H9 (cell line): ENCODE results near the gene HAGHL. TPM values are rescaled to one million over a fixed set of nuclear protein-coding genes. Genes with fewer than 3 reads are reported as not detected.
A peak's percentile ranks its signal among the peaks of the same experiment; 100 is the strongest.

Experiments
- DNase-seq: peaks from one replicate; pipeline ENCODE4 v3.0.0-alpha.2; 2017
- H2AFZ ChIP-seq: one replicate; pipeline ENCODE4 v1.6.1; 2013; ENCODE audit warnings: mild to moderate bottlenecking, low read length, control low read depth, moderate library complexity
- H2AK5ac ChIP-seq: 2 replicates; pipeline ENCODE4 v1.6.1; 2013; ENCODE audit warnings: low read length, control low read depth, mixed read lengths; ENCODE audit not compliant: insufficient read length
- H2BK120ac ChIP-seq: one replicate; pipeline ENCODE4 v1.6.1; 2013; ENCODE audit warnings: low read depth, mild to moderate bottlenecking, low read length, control low read depth, inconsistent platforms; ENCODE audit not compliant: poor library complexity, severe bottlenecking
- H2BK12ac ChIP-seq: 2 replicates; pipeline ENCODE4 v1.6.1; 2013; ENCODE audit warnings: low read length, control low read depth, mixed read lengths, low read depth; ENCODE audit not compliant: insufficient read length
- H2BK15ac ChIP-seq: 2 replicates; pipeline ENCODE4 v1.6.1; 2013; ENCODE audit warnings: low read depth, low read length, control low read depth
- H2BK20ac ChIP-seq: one replicate; pipeline ENCODE4 v1.6.1; 2013; ENCODE audit warnings: low read depth, mild to moderate bottlenecking, low read length, control low read depth, inconsistent platforms; ENCODE audit not compliant: poor library complexity, severe bottlenecking
- H2BK5ac ChIP-seq: 2 replicates; pipeline ENCODE4 v1.6.1; 2013; ENCODE audit warnings: low read length, control low read depth, mixed read lengths; ENCODE audit not compliant: insufficient read length
- H3K14ac ChIP-seq: 2 replicates; pipeline ENCODE4 v1.6.1; 2013; ENCODE audit warnings: low read length, control low read depth; ENCODE audit not compliant: insufficient read depth
- H3K18ac ChIP-seq: 2 replicates; pipeline ENCODE4 v1.6.1; 2013; ENCODE audit warnings: low read depth, mild to moderate bottlenecking, mixed read lengths, low read length, control low read depth; ENCODE audit not compliant: insufficient read length
- H3K23ac ChIP-seq: 2 replicates; pipeline ENCODE4 v1.6.1; 2013; ENCODE audit warnings: low read length, control low read depth, mixed read lengths, low read depth; ENCODE audit not compliant: insufficient read length
- H3K23me2 ChIP-seq: 2 replicates; pipeline ENCODE4 v1.6.1; 2013; ENCODE audit warnings: low read depth, mild to moderate bottlenecking, mixed read lengths, low read length, control low read depth; ENCODE audit not compliant: insufficient read length, poor library complexity, severe bottlenecking
- H3K27ac ChIP-seq: 2 replicates; pipeline ENCODE4 v1.5.1; 2013; ENCODE audit warnings: low read length, control low read depth, mixed read lengths, low read depth; ENCODE audit not compliant: insufficient read length
- H3K27me3 ChIP-seq: 2 replicates; pipeline ENCODE4 v1.6.1; 2013; ENCODE audit warnings: low read length, control low read depth, inconsistent platforms; ENCODE audit not compliant: insufficient read depth
- H3K4ac ChIP-seq: 2 replicates; pipeline ENCODE4 v1.6.1; 2013; ENCODE audit warnings: low read depth, mild to moderate bottlenecking, control low read depth, inconsistent platforms, low read length, moderate library complexity
- H3K4me1 ChIP-seq: 2 replicates; pipeline ENCODE4 v1.6.1; 2013; ENCODE audit warnings: low read length, control low read depth, inconsistent platforms; ENCODE audit not compliant: insufficient read depth
- H3K4me2 ChIP-seq: 2 replicates; pipeline ENCODE4 v1.6.1; 2013; ENCODE audit warnings: low read length, control low read depth, mixed read lengths; ENCODE audit not compliant: insufficient read length, insufficient read depth
- H3K56ac ChIP-seq: 2 replicates; pipeline ENCODE4 v1.6.1; 2013; ENCODE audit warnings: low read depth, mild to moderate bottlenecking, mixed read lengths, low read length, control low read depth; ENCODE audit not compliant: insufficient read length
- H3K79me1 ChIP-seq: 2 replicates; pipeline ENCODE4 v1.6.1; 2013; ENCODE audit warnings: low read depth, mild to moderate bottlenecking, moderate library complexity, low read length, control low read depth, inconsistent platforms; ENCODE audit not compliant: insufficient read depth, poor library complexity, severe bottlenecking
- H3K79me2 ChIP-seq: 2 replicates; pipeline ENCODE4 v1.6.1; 2013; ENCODE audit warnings: low read length, control low read depth, inconsistent platforms; ENCODE audit not compliant: insufficient read depth
- H3K9ac ChIP-seq: 2 replicates; pipeline ENCODE4 v1.6.1; 2013; ENCODE audit warnings: low read length, control low read depth, mixed read lengths; ENCODE audit not compliant: insufficient read length; ENCODE audit errors: extremely low read depth
- H3K9me3 ChIP-seq: one replicate; pipeline ENCODE4 v1.6.1; 2013; ENCODE audit warnings: low read depth, low read length, inconsistent platforms; ENCODE audit not compliant: control insufficient read depth
- H3T11ph ChIP-seq: one replicate; pipeline ENCODE4 v1.6.1; 2013; ENCODE audit warnings: mild to moderate bottlenecking, low read length, control low read depth, inconsistent platforms
- H4K20me1 ChIP-seq: one replicate; pipeline ENCODE4 v1.6.1; 2013; ENCODE audit not compliant: control insufficient read depth, insufficient read length, insufficient read depth
- H4K5ac ChIP-seq: 2 replicates; pipeline ENCODE4 v1.6.1; 2013; ENCODE audit warnings: low read depth, mild to moderate bottlenecking, mixed read lengths, low read length, control low read depth; ENCODE audit not compliant: insufficient read length
- H4K8ac ChIP-seq: replicated peaks from 2 replicates; pipeline ENCODE4 v1.6.1; 2013; ENCODE audit warnings: low read length, control low read depth, mixed read lengths, low read depth; ENCODE audit not compliant: insufficient read length
- H4K91ac ChIP-seq: 2 replicates; pipeline ENCODE4 v1.6.1; 2013; ENCODE audit warnings: low read depth, mild to moderate bottlenecking, moderate library complexity, mixed read lengths, low read length, control low read depth; ENCODE audit not compliant: insufficient read length
- H3K27ac Mint-ChIP-seq, 3 experiments: 2 replicates in 2 of 3; 3 replicates in 1 of 3; pipeline ENCODE4 v1.8.0; 2020 to 2021; ENCODE audit warnings: mixed read lengths in 3 of 3, mild to moderate bottlenecking in 1 of 3, moderate library complexity in 1 of 3
- H3K27me3 Mint-ChIP-seq: 2 replicates; pipeline ENCODE4 v1.8.0; 2021; ENCODE audit warnings: low read depth, mild to moderate bottlenecking, moderate library complexity, mixed read lengths
- H3K36me3 Mint-ChIP-seq, 3 experiments: 2 replicates in 2 of 3; 3 replicates in 1 of 3; pipeline ENCODE4 v1.8.0; 2020 to 2021; ENCODE audit warnings: low read depth in 3 of 3, mixed read lengths in 3 of 3; ENCODE audit not compliant: insufficient read depth in 1 of 3
- H3K4me1 Mint-ChIP-seq, 2 experiments: 2 replicates each; pipeline ENCODE4 v1.8.0; 2020; ENCODE audit warnings: mixed read lengths in 2 of 2
- H3K4me3 Mint-ChIP-seq, 2 experiments: 2 replicates in 1 of 2; 3 replicates in 1 of 2; pipeline ENCODE4 v1.8.0; 2020 to 2021; ENCODE audit warnings: mild to moderate bottlenecking in 2 of 2, mixed read lengths in 2 of 2, moderate library complexity in 1 of 2
- H3K9me3 Mint-ChIP-seq, 2 experiments: 2 replicates in 1 of 2; 3 replicates in 1 of 2; pipeline ENCODE4 v1.8.0; 2020; ENCODE audit warnings: mild to moderate bottlenecking in 2 of 2, mixed read lengths in 2 of 2, moderate library complexity in 1 of 2
- WGBS: extraction: QIAGEN DNeasy Blood & Tissue Kit; methylation state at CpG from one replicate; pipeline ENCODE4 v1.1.7; 2013; ENCODE audit warnings: missing lambda C conversion rate, low lambda C conversion rate, mixed read lengths; ENCODE audit not compliant: insufficient read length; ENCODE audit errors: extremely low coverage; 5-methylcytosine and 5-hydroxymethylcytosine counted together
- total RNA-seq: library from RNA; stranded (reverse); gene quantifications from 2 replicates; pipeline ENCODE4 v1.2.1, GENCODE V29; 2021
- TF ChIP-seq, protein P1 (sequence below): fragments of 200-600 bp; sonication (generic); conservative IDR thresholded peaks from 3 replicates; pipeline ENCODE4 v1.8.0; 2021; ENCODE audit warnings: antibody characterized with exemption, mild to moderate bottlenecking

Gene HAGHL
- total RNA-seq, 1 experiment from 2014 or later = 25.2 TPM

DNA sequence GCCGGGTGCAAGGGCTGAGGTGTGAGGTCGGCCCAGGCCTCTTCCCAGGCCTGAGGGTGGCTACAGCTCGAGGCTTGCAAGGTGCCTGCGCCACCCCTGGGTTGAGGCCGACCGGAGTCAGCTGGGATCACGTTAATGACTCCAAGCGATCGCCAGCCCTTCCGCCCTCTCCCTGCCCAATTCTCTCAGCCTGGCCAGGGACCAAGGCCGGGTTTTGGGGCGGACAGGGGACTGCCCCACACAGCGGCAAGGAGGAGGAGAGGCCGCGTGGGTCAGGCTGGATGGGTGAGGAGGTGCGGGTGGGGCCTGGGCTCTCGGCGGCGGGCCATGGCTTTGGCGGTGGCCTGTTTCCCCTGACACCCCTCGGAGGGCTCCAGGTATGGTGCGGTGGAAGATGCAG lies 33.5 kb upstream of the HAGHL start:
- Mint-ChIP-seq H3K4me3 (peak overlapping the region; percentile 43 to 72), H3K4me1 (peaks cover 0 to 16% of the 10 kb centered on the region in 2 experiments; a peak in 3 of 4 replicates), H3K36me3 (no peaks in the 10 kb centered on the region), H3K9me3 (no peaks in the 10 kb centered on the region; a peak in 1 of 5 replicates), H3K27ac (no peak overlapping the region; a peak in 1 of 7 replicates), H3K27me3 (peaks cover 71% of the 10 kb centered on the region)
- Histone ChIP-seq H3K27ac (no peak overlapping the region), H2AK5ac (no peak overlapping the region), H3K23me2 (peaks cover 27% of the 10 kb centered on the region), H4K91ac (no peak overlapping the region), H3K23ac (no peak overlapping the region), H3K79me2 (no peaks in the 10 kb centered on the region), H2BK120ac (no peak overlapping the region), H4K5ac (no peak overlapping the region), H3K56ac (no peak overlapping the region), H2AFZ (no peak overlapping the region), H3T11ph (no peak overlapping the region), H3K9ac (no peak overlapping the region), H4K20me1 (no peaks in the 10 kb centered on the region), H3K4me2 (peak overlapping the region; percentile 56), H4K8ac (no peak overlapping the region), H3K14ac (no peak overlapping the region; the same call in 1 of the 2 replicates), H2BK15ac (no peak overlapping the region; the same call in 1 of the 2 replicates), H3K27me3 (peaks cover 11% of the 10 kb centered on the region; the same call in 1 of the 2 replicates), H2BK20ac (no peak overlapping the region), H3K79me1 (no peaks in the 10 kb centered on the region), H3K4ac (no peak overlapping the region), H2BK12ac (no peak overlapping the region), H2BK5ac (no peak overlapping the region), H3K4me1 (no peaks in the 10 kb centered on the region), H3K9me3 (no peaks in the 10 kb centered on the region), H3K18ac (no peak overlapping the region)
- WGBS = no CpG with 5 or more reads among the region's 22 CpGs
- TF ChIP-seq, protein P1, sequence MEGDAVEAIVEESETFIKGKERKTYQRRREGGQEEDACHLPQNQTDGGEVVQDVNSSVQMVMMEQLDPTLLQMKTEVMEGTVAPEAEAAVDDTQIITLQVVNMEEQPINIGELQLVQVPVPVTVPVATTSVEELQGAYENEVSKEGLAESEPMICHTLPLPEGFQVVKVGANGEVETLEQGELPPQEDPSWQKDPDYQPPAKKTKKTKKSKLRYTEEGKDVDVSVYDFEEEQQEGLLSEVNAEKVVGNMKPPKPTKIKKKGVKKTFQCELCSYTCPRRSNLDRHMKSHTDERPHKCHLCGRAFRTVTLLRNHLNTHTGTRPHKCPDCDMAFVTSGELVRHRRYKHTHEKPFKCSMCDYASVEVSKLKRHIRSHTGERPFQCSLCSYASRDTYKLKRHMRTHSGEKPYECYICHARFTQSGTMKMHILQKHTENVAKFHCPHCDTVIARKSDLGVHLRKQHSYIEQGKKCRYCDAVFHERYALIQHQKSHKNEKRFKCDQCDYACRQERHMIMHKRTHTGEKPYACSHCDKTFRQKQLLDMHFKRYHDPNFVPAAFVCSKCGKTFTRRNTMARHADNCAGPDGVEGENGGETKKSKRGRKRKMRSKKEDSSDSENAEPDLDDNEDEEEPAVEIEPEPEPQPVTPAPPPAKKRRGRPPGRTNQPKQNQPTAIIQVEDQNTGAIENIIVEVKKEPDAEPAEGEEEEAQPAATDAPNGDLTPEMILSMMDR = no peak
- no peak for DNase-seq
